ENCODE measurements around the gene CCDC61. TPM values are rescaled to one million over a fixed set of nuclear protein-coding genes. Genes with fewer than 3 reads are reported as not detected.

The CCDC61 gene
- total RNA-seq, 1 experiment from 2014 or later: 31.0 TPM

GRCh38 chr19:46060012-46060411 lies 64.7 kb downstream of the CCDC61 start:
- BruUV-seq (replicated peaks): no TSS peak
- H3K4me1 Mint-ChIP-seq (ENCODE audit: low read depth, unreplicated experiment): no peaks in the 10 kb centered on the region
- TF ChIP-seq CTCF (IDR thresholded peaks at IDR 0.05; ENCODE audit: unreplicated experiment): no peak
- CTCF ChIA-PET: interaction anchor here (0.6 to 1.3 kb wide), 2 partner anchors 9 to 314 kb away, joined by 4 read pairs; no protein-coding TSS in a partner anchor
- H3K27me3 Mint-ChIP-seq (ENCODE audit: unreplicated experiment): peaks cover 98% of the 10 kb centered on the region
- H3K27ac Mint-ChIP-seq (ENCODE audit: unreplicated experiment): no peak overlapping the region
- no peak overlapping the region for H3K4me3 Mint-ChIP-seq (ENCODE audit: low read depth, unreplicated experiment)
- H3K36me3 Mint-ChIP-seq (ENCODE audit: insufficient read depth, unreplicated experiment): no peaks in the 10 kb centered on the region
- H3K9me3 Mint-ChIP-seq (ENCODE audit: low read depth, unreplicated experiment): no peaks in the 10 kb centered on the region
- intact Hi-C loops (cut with micrococcal nuclease; ENCODE audit: unreplicated experiment): no loop called here
- no peak for DNase-seq

GRCh38 chr19:46063201-46063600 lies 67.9 kb downstream of the CCDC61 start:
- TF ChIP-seq CTCF (IDR thresholded peaks at IDR 0.05; ENCODE audit: unreplicated experiment): no peak
- no peak for DNase-seq
- Mint-ChIP-seq H3K27ac (ENCODE audit: unreplicated experiment) (no peak overlapping the region), H3K36me3 (ENCODE audit: insufficient read depth, unreplicated experiment) (no peaks in the 10 kb centered on the region), H3K27me3 (ENCODE audit: unreplicated experiment) (peaks cover 98% of the 10 kb centered on the region), H3K4me3 (ENCODE audit: low read depth, unreplicated experiment) (no peak overlapping the region), H3K9me3 (ENCODE audit: low read depth, unreplicated experiment) (no peaks in the 10 kb centered on the region), H3K4me1 (ENCODE audit: low read depth, unreplicated experiment) (peaks cover 5% of the 10 kb centered on the region)
- no TSS peak for BruUV-seq (replicated peaks)
- intact Hi-C loops (cut with micrococcal nuclease; ENCODE audit: unreplicated experiment): no loop called here
- CTCF ChIA-PET: no interaction called here

- peaks cover 100% of the 10 kb centered on the region for H3K27me3 Mint-ChIP-seq (ENCODE audit: unreplicated experiment)
- no peak overlapping the region for H3K27ac Mint-ChIP-seq (ENCODE audit: unreplicated experiment)
- DNase-seq: no peak
- intact Hi-C loops (cut with micrococcal nuclease; ENCODE audit: unreplicated experiment): no loop called here
- H3K4me1 Mint-ChIP-seq (ENCODE audit: low read depth, unreplicated experiment): peaks cover 15% of the 10 kb centered on the region
- TF ChIP-seq CTCF (IDR thresholded peaks at IDR 0.05; ENCODE audit: unreplicated experiment): no peak
- no peak overlapping the region for H3K4me3 Mint-ChIP-seq (ENCODE audit: low read depth, unreplicated experiment)
- CTCF ChIA-PET: interaction anchor here (1.7 kb wide), 1 partner anchor 37 kb away, joined by 4 read pairs; no protein-coding TSS in a partner anchor
- no TSS peak for BruUV-seq (replicated peaks)
- no peaks in the 10 kb centered on the region for H3K9me3 Mint-ChIP-seq (ENCODE audit: low read depth, unreplicated experiment)
- H3K36me3 Mint-ChIP-seq (ENCODE audit: insufficient read depth, unreplicated experiment): no peaks in the 10 kb centered on the region
Observed at GRCh38 chr19:46065486-46066071, 70.3 kb downstream of the CCDC61 start.

GRCh38 chr19:46066471-46066870 lies 71.2 kb downstream of the CCDC61 start:
- TF ChIP-seq CTCF (IDR thresholded peaks at IDR 0.05; ENCODE audit: unreplicated experiment): no peak
- Mint-ChIP-seq H3K27me3 (ENCODE audit: unreplicated experiment) (peaks cover 100% of the 10 kb centered on the region), H3K27ac (ENCODE audit: unreplicated experiment) (no peak overlapping the region), H3K9me3 (ENCODE audit: low read depth, unreplicated experiment) (no peaks in the 10 kb centered on the region), H3K36me3 (ENCODE audit: insufficient read depth, unreplicated experiment) (no peaks in the 10 kb centered on the region), H3K4me3 (ENCODE audit: low read depth, unreplicated experiment) (no peak overlapping the region), H3K4me1 (ENCODE audit: low read depth, unreplicated experiment) (peaks cover 15% of the 10 kb centered on the region)
- no TSS peak for BruUV-seq (replicated peaks)
- CTCF ChIA-PET: interaction anchor here (0.6 to 1.7 kb wide), 2 partner anchors 14 to 38 kb away, joined by 3 to 4 read pairs; no protein-coding TSS in a partner anchor
- intact Hi-C loops (cut with micrococcal nuclease; ENCODE audit: unreplicated experiment): no loop called here
- no peak for DNase-seq

Data from Calu3 (cell line).